Mucosa of stomach (tissue), 1 donor: ENCODE measurements around the gene PLD4.
"Not testable (repeated sequence)": the region's sequence is repeated elsewhere in the genome, so short reads cannot be mapped to it uniquely, and the experiment has no call there.

Source experiments
- H3K27me3 ChIP-seq: one replicate; pipeline ENCODE4 v1.7.0; 2013; ENCODE audit warnings: mild to moderate bottlenecking, low read length; ENCODE audit not compliant: control insufficient read depth, insufficient read depth
- H3K36me3 ChIP-seq: one replicate; pipeline ENCODE4 v1.7.0; 2013; ENCODE audit warnings: low read length; ENCODE audit not compliant: control insufficient read depth, insufficient read depth
- H3K4me1 ChIP-seq: one replicate; pipeline ENCODE4 v1.7.0; 2013; ENCODE audit warnings: mild to moderate bottlenecking, low read length; ENCODE audit not compliant: control insufficient read depth, insufficient read depth
- H3K4me3 ChIP-seq: one replicate; pipeline ENCODE4 v1.7.0; 2013; ENCODE audit warnings: low read length
- H3K9ac ChIP-seq: one replicate; pipeline ENCODE4 v1.7.0; 2013; ENCODE audit warnings: mild to moderate bottlenecking, low read length, moderate library complexity
- H3K9me3 ChIP-seq: one replicate; pipeline ENCODE4 v1.7.0; 2013; ENCODE audit warnings: mild to moderate bottlenecking, low read length, moderate library complexity; ENCODE audit not compliant: control insufficient read depth
- donor health status: Pancreatic carcinoma.

PLD4 gene

GRCh38 chr14:104917116-104917515, 7.6 kb upstream of the PLD4 start:
- Histone ChIP-seq H3K27me3 (no peaks in the 10 kb centered on the region), H3K9ac (no peak overlapping the region), H3K9me3 (no peaks in the 10 kb centered on the region), H3K36me3 (no peaks in the 10 kb centered on the region), H3K4me1 (no peaks in the 10 kb centered on the region), H3K4me3 (no peak overlapping the region)

GRCh38 chr14:104917993-104918392, 6.7 kb upstream of the PLD4 start:
- Histone ChIP-seq H3K36me3 (no peaks in the 10 kb centered on the region), H3K27me3 (no peaks in the 10 kb centered on the region), H3K9me3 (no peaks in the 10 kb centered on the region), H3K4me1 (no peaks in the 10 kb centered on the region), H3K4me3 (no peak overlapping the region), H3K9ac (no peak overlapping the region)

- H3K9ac ChIP-seq, H3K9me3 ChIP-seq, H3K4me3 ChIP-seq, H3K4me1 ChIP-seq, H3K27me3 ChIP-seq, H3K36me3 ChIP-seq: not testable (repeated sequence)
Observed at GRCh38 chr14:104919152-104919992, 5.3 kb upstream of the PLD4 start.

GRCh38 chr14:104919993-104920315, 4.7 kb upstream of the PLD4 start:
- H3K4me3 ChIP-seq, result no peak overlapping the region
- H3K9ac ChIP-seq, result no peak overlapping the region
- H3K4me1 ChIP-seq, result no peaks in the 10 kb centered on the region
- H3K9me3 ChIP-seq, result no peaks in the 10 kb centered on the region
- no peaks in the 10 kb centered on the region for H3K36me3 ChIP-seq
- H3K27me3 ChIP-seq, result no peaks in the 10 kb centered on the region

- no peaks in the 10 kb centered on the region for H3K36me3 ChIP-seq
- H3K4me3 ChIP-seq, result no peak overlapping the region
- H3K4me1 ChIP-seq, result peaks cover 5% of the 10 kb centered on the region
- no peak overlapping the region for H3K9ac ChIP-seq
- no peaks in the 10 kb centered on the region for H3K9me3 ChIP-seq
- H3K27me3 ChIP-seq, result peaks cover 10% of the 10 kb centered on the region
Observed at GRCh38 chr14:104923640-104924420, 849 bp upstream of the PLD4 start.

- peaks cover 5% of the 10 kb centered on the region for H3K4me1 ChIP-seq
- H3K27me3 ChIP-seq, result peaks cover 14% of the 10 kb centered on the region
- no peaks in the 10 kb centered on the region for H3K36me3 ChIP-seq
- H3K4me3 ChIP-seq, result no peak overlapping the region
- H3K9me3 ChIP-seq, result no peaks in the 10 kb centered on the region
- H3K9ac ChIP-seq, result no peak overlapping the region
Observed at GRCh38 chr14:104925214-104925854, 655 bp downstream of the PLD4 start.

GRCh38 chr14:104925855-104926609, 1.4 kb downstream of the PLD4 start:
- Histone ChIP-seq H3K27me3 (peaks cover 15% of the 10 kb centered on the region), H3K9ac (no peak overlapping the region), H3K36me3 (no peaks in the 10 kb centered on the region), H3K4me3 (no peak overlapping the region), H3K9me3 (no peaks in the 10 kb centered on the region), H3K4me1 (peaks cover 5% of the 10 kb centered on the region)

GRCh38 chr14:104926619-104927431, 2.1 kb downstream of the PLD4 start:
- Histone ChIP-seq H3K36me3 (no peaks in the 10 kb centered on the region), H3K9me3 (no peaks in the 10 kb centered on the region), H3K4me1 (peaks cover 5% of the 10 kb centered on the region), H3K27me3 (peaks cover 23% of the 10 kb centered on the region), H3K9ac (no peak overlapping the region), H3K4me3 (no peak overlapping the region)

GRCh38 chr14:104927432-104927816, 2.7 kb downstream of the PLD4 start:
- Histone ChIP-seq H3K4me3 (no peak overlapping the region), H3K9me3 (no peaks in the 10 kb centered on the region), H3K27me3 (peaks cover 29% of the 10 kb centered on the region), H3K9ac (no peak overlapping the region), H3K36me3 (no peaks in the 10 kb centered on the region), H3K4me1 (peaks cover 8% of the 10 kb centered on the region)

- H3K27me3 ChIP-seq, result peaks cover 34% of the 10 kb centered on the region
- H3K36me3 ChIP-seq, result no peaks in the 10 kb centered on the region
- H3K9me3 ChIP-seq, result no peaks in the 10 kb centered on the region
- H3K4me3 ChIP-seq, result no peak overlapping the region
- H3K9ac ChIP-seq, result no peak overlapping the region
- peaks cover 8% of the 10 kb centered on the region for H3K4me1 ChIP-seq
Observed at GRCh38 chr14:104927901-104928300, 3.2 kb downstream of the PLD4 start.

- Histone ChIP-seq H3K36me3 (no peaks in the 10 kb centered on the region), H3K4me1 (peaks cover 8% of the 10 kb centered on the region), H3K4me3 (no peak overlapping the region), H3K27me3 (peaks cover 38% of the 10 kb centered on the region), H3K9ac (no peak overlapping the region), H3K9me3 (no peaks in the 10 kb centered on the region)
Observed at GRCh38 chr14:104928391-104929133, 3.9 kb downstream of the PLD4 start.
